HG03558 (cell line): ENCODE measurements around the gene SSTR5.

Experiments
- ATAC-seq: cut with Tn5 transposase; IDR thresholded peaks from one replicate; pipeline ENCODE4 v1.9.1; 2021; ENCODE audit warnings: moderate number of reproducible peaks; ENCODE audit not compliant: unreplicated experiment; ENCODE audit errors: extremely low read depth

Gene SSTR5

GRCh38 chr16:1053700-1054368 lies 18.7 kb upstream of the SSTR5 start:
- no peak for ATAC-seq

- no peak for ATAC-seq
Observed at GRCh38 chr16:1054660-1055556, 17.6 kb upstream of the SSTR5 start.

- ATAC-seq = no peak
Observed at GRCh38 chr16:1055557-1055924, 17.0 kb upstream of the SSTR5 start.

- ATAC-seq = no peak
Observed at GRCh38 chr16:1056196-1056595, 16.4 kb upstream of the SSTR5 start.

- ATAC-seq = no peak
Observed at GRCh38 chr16:1057252-1057932, 15.2 kb upstream of the SSTR5 start.

GRCh38 chr16:1058216-1058615 lies 14.3 kb upstream of the SSTR5 start:
- no peak for ATAC-seq

GRCh38 chr16:1059310-1059709 lies 13.2 kb upstream of the SSTR5 start:
- ATAC-seq = no peak

GRCh38 chr16:1060416-1061340 lies 11.9 kb upstream of the SSTR5 start:
- ATAC-seq = no peak

GRCh38 chr16:1061769-1062505 lies 10.6 kb upstream of the SSTR5 start:
- no peak for ATAC-seq

- no peak for ATAC-seq
Observed at GRCh38 chr16:1062895-1063294, 9.7 kb upstream of the SSTR5 start.

- no peak for ATAC-seq
Observed at GRCh38 chr16:1063728-1064127, 8.8 kb upstream of the SSTR5 start.

- ATAC-seq = no peak
Observed at GRCh38 chr16:1065469-1066128, 6.9 kb upstream of the SSTR5 start.

GRCh38 chr16:1066584-1067172 lies 5.9 kb upstream of the SSTR5 start:
- ATAC-seq = no peak

GRCh38 chr16:1067629-1068028 lies 4.9 kb upstream of the SSTR5 start:
- ATAC-seq = no peak

GRCh38 chr16:1068451-1068850 lies 4.1 kb upstream of the SSTR5 start:
- ATAC-seq = no peak

GRCh38 chr16:1069154-1069553 lies 3.4 kb upstream of the SSTR5 start:
- no peak for ATAC-seq

- no peak for ATAC-seq
Observed at GRCh38 chr16:1070084-1070863, 2.3 kb upstream of the SSTR5 start.

GRCh38 chr16:1070864-1071408 lies 1.6 kb upstream of the SSTR5 start:
- ATAC-seq = no peak
